HT-29 (cell line): ENCODE measurements around the gene AOPEP. TPM values are rescaled to one million over a fixed set of nuclear protein-coding genes. Genes with fewer than 3 reads are reported as not detected.

Source experiments
- DNase-seq: peaks from one replicate; pipeline ENCODE4 v3.0.0-alpha.2; 2015; ENCODE audit warnings: low spot score
- total RNA-seq: library from RNA; depleted of rRNA; stranded (reverse); fragments of >200 nt; shearing (Covaris generic); gene quantifications from 2 replicates; pipeline ENCODE4 v1.2.3, GENCODE V29; 2014

AOPEP gene
- total RNA-seq, 1 experiment from 2014 or later = 19.9 TPM

DNA sequence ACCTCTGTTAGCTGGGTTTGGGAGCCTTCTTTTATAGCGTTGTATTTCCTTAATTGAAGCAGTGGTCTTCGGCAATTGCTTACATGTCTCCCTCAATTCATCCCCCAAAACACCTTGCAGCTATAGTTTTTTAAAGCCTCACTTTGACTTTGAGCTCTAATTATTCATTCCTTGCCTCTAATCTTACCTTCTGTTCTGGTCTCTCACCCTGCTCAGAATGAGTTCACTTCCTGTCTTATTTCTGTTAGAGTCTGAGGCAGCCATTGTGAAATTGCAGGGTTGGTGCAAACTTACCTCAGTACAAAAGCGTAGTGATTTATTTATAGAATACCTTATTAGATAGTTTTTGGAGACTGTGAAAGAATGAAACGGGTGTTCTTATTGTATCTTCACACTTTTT is 35.0 kb downstream of the AOPEP start:
- no peak for DNase-seq

DNA sequence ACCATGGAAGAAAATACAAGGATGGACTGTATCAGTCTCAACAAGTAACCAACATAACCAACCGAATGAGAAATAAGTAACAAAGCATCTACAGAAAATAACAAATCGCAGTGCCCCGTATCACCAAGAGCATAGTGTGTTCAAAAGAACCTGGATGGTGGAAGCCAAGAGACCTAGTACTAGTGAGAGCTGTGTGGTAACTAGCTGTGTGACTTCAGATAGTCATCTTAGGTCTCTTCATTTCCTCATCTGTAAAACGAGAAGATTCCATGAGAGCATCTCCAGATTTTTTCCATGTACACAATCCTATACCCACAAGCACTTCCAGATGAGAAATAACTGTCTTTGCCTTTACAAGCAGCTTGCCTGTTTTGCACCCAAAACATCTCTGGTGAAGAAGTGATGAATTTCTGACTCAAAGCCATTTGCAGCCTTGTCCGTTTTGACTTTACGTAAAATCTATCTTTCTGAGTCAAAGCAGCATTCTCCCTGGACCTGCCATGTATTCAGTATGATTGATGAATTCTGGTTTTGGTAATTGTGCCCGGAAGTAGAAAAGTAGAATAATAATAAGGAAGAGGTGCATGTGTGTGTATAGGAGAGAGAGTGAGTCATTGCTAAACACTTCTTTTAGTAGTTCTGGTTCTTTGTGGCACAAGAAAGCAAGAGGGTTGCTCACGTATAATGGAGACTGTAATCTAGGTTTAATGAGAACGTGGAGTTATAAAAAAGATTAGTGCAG is 41.0 kb downstream of the AOPEP start:
- no peak for DNase-seq

DNA sequence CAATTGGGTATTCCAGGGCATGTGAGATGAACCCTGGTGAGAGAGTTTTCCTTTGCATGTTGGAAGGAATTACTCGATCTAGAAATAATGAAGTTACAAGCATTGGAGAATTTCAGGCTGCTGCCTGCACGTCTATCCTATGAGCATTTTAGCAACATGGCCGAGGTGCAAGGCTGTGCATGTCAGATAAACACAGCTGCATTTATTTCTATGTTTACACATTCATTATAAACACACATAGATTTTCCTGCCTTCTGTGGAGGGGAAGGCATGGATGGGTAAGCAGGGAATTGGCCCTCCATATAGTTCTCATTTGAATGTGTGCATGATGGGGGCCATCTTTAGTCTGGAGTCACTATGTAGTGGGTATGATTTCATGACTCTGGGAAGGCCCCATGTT is 42.3 kb downstream of the AOPEP start:
- DNase-seq = no peak

DNA sequence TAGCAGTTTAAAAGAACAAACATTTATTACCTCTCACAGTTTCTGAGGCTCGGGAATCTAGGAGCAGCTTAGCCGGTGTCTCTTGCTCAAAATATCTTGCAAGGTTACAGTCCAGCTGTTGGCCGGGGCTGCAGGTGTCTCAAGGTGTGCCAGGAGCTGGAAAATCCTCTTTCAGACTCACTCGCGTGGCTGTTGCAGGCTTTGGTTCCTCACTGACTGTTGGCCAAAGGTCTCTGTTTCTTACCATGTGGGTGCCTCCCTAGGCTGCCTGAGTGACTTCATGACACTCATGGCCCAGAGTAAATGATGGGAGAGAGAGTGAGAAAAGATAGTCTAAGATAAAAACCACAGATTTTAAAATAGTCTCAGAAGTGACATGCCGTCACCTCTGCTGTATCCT is 43.8 kb downstream of the AOPEP start:
- no peak for DNase-seq

DNA sequence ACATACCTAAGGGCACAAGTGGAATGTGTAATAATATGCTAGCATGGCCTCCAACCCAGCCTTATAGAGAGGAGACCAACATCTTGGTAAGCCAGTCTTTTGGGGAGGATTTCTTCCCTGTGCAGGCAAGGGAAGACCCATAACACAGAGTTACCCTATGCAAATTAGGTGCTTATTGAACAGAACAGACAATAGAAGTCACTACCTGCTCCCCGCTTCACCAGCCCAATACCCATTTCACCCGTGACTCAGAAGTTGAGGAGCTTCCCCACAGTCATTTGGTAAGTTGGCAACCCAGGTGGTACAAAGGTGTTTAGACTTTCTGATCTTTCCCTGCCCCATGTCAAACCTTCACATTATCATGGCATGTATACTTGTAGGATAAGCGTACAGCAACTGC is 44.6 kb downstream of the AOPEP start:
- no peak for DNase-seq

DNA sequence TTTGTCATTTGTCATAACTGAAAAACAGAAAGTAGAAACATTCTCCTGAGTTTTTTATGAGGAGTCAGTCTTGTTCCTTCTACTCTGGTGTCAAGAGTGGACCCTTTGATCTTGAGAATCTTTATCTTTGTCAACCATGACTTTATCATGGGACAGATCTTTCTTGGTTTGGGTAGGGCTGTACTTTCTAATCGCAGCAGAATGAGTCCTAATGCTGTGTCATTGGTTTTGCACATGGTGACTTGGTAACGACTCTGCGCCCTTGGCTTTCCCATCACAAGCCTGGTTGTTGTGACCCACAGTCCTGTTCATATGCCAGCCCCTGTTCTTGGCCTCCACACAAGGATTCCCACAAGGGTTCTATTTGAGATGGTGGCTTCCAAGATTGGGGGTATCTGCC is 45.6 kb downstream of the AOPEP start:
- DNase-seq = no peak

DNA sequence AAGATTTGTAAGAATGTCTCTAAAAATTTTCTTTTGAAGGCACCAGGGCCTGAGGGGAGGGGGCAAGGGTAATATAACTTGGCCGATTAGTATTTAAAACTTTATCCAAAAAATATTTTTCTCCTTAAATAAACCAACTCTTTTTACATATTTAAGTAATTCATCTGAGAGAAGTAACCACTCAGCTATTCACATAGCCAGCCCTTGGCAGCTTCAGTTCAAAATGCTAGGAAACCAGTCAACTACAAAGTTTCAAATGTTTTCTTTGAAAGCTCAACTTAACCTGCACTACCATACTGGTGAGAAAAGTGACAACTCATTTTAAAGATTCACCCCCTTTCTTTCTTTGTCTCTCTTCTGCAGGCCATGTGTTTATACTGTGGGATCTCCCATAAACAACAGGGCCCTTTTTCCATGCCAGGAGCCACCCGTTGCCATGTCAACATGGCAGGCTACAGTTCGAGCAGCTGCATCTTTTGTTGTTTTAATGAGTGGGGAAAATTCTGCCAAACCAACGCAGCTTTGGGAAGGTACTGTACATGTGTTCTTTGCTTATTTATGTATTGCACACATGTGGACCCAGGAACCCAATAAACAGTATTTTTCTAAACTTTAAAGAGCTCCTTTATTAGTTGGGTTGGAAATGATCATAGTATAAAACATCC is 46.3 kb downstream of the AOPEP start:
- DNase-seq = no peak

DNA sequence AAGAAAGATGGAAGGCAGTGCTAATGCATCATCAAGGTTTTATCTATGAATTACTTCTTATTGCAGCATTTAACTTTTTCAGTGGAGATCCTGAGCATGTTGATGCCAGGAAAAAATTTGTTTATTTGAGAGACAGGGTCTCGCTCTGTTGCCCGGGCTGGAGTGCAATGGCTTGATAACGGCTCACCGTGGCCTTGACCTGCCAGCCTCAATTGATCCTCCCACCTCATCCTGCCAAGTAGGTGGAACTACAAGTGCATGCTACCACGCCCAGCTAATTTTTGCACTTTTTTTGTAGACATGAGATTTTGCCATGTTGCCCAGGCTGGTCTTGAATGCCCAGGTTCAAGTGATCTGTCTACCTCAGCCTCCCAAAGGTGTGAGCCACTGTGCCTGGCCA is 47.2 kb downstream of the AOPEP start:
- DNase-seq = no peak

DNA sequence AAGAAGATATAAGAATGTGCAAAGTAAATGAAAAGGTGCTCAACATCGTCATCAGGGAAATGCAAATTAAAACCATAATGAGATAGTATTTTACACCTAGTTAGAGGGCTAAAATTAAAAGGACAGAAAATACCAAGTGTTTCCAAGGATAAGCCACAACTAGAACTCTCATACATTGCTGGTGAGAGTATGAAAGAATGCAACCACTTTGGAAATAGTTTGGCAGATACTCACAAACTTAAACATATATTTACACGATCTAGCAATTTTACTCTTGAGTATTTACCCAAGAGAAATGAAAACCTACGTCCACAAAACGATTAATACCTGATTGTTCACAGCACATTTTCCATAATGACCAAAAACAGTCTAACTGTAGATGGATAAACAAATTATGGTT is 51.5 kb downstream of the AOPEP start:
- no peak for DNase-seq

DNA sequence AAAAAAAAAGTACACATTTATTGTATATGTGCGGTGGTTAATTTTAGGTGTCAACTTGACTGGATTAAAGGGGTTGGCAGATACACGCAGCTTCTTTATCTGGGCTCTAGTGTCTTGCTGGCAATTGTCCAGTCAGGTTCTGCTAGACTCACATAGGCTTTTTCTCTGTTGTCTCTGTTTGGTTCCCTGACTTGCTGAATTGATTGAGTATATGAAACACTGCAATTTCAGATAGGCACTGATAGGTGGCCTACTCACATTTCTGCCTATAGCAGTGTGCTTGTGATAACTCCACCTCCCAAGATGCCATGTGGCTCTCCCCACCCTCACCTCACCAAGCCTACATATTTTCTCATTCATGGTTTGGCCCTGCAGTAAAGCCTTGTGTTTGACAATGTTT is 52.5 kb downstream of the AOPEP start:
- peak; percentile 23 for DNase-seq

DNA sequence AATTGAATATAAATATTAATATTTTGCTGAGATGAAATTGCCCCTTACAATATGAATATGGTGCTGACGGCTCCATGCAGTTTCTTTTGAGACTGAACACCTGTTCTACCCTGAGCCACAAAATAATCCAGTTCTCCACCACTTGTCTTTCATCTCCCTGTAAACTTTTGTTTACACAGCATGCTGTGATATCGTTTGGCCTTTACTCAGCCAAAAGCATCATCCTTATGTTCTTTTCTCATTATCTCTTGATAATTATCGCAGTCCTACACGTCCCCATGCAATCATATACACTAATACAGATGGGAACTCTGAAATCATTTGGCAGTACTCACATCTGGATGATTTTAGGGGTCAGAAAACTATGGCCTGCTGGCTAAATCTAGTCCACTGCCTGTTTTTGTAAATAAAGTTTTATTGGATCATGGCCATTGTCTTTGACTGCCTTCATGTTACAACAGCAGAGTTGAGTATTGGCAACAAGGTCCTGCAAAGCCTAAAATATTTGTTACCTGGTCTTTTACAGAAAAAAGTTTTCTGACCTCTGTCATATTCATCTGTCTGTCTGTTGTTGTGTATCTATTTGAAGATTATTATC is 53.3 kb downstream of the AOPEP start:
- DNase-seq = no peak

DNA sequence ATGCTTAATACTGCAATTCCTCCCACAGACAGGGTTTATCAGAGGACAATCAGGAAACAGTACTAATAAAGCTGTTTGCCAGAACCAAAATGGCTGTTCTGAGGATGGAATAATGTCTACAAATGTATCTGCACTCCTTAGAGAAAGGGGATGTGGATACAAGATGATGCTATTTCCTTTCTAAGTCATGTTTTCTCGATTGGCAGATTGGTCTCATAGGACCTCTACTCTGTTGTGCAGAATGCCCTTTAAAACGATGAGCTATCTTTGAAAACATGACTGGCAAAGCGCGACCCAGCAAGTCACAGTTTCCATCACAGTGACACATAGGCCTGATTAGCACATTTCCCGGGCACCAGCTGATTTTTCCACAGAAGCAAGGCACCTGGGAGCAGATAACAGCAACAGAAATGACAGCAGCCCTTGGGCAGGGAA is 54.0 kb downstream of the AOPEP start:
- no peak for DNase-seq

DNA sequence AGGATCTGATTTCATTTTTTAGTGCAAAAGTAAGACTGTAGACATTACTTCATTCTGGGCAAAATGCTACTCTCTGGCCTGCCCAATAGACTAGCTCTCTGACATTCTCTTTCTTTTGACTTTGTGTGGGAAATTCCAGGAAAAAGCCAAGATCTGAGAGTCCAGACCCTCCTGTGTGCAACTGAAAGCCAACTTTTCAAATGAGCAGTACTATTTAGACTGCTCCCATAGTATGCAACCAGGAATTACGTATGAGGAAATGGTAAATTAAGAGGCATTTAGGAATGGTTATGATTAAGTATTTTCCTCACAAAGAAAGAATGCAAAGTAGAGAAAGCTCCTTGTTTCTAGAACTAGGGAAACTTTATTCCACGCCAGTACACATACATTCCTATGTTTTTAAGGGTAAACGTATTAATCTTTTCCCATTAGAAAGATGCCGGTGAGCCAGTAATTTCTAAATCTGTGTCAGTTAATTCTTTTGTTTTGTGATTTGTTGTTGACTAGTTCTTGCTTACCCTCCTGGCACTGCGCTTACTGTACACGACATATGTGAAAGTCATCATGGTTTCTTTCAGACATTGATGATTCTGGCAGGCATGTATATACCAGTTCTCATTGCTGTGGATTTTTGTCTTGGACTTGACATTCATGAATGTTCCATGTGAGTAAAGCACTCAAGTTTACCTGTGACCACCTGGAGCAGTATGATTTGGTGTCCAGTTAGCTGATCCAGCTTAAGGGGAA is 56.0 kb downstream of the AOPEP start:
- DNase-seq = no peak

DNA sequence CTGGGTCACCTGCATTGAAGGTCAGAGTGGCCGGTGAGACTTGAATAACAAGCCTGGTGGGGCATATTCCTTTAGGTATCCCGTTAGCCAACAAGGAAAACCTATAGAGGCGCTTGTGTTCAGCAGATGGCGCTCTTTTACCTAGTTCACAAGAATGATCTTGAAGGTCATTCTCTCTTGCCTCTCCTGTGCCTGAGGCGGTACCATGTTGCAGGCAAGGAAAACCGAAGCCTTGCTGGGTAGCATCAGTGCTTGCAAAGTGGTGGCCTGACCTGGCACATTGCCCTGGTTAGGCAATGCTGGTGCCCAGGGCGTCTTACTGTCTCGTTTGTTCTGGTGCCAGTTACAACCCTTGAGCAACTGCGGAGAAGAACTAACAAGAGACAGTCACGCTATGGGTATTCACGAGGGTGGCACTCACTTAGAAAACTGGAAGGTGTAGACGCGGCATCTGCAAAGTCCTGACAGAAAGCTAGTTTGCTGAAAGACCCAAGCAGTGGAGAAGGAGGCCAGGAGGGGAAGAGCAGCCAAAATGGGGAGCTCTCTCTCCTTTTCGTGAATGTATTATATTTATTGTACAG is 56.7 kb downstream of the AOPEP start:
- DNase-seq = peak; percentile 94

DNA sequence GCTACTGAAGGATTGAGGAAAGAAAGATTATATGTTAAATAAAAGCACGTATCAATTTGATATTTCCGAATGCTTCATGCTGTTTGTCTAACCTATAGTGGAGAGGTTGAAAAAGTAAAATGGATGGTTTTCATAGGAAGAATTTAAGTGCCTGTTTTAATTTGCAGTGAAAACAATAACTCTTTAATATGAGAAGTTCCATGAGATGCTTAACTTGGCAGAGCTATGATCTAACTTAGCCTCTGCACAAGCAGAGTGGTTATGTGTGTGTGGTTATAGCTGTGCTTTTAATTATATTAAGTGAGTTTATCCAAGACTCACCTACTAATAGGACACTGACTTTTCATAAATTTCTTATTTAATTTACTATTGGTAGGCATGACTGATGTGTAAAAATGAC is 57.4 kb downstream of the AOPEP start:
- no peak for DNase-seq

DNA sequence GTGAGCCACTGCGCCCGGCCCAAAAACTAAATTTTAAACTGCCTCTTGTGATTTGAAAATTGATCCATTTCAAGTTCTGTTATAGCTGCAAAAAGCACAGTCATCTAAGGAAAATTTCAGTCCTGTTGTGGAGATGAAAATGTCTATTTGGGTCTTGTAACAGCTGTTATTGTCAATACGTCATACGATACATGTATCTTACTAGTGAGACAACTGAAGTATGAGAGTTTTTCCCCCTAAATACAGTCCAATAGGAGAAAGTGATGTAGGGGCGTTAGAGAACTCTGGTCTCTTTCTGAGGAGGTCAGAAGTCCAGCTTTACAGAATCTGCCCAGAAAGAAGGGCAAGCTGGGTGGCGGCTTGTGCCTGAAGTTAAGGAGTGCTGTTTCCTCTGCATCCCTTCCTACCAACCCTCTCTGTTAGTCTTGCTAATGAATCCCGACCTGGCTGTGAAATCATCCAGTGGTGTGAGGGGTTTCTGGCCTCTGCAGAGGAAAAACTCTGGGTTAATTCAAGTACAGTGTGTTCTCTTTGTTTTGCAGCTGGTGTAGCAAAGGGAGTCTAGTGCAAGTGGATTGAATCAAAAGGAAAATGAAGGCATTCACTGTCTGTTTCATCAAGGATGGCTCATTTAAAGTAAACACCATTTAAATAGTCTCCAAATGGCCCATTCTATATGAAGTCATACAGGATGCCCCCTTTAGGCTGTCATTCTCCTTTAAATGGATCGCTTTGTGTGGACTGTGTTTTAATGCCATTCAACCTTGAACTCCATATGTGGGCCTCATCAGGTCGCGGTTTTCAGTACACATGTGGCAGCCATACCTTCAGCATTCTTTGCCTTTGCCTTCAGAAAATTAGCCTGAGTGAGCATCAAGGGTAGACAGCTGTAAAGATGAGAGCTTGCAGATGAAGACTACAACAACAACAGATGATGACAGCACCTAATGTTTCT is 59.0 kb downstream of the AOPEP start:
- DNase-seq = no peak

DNA sequence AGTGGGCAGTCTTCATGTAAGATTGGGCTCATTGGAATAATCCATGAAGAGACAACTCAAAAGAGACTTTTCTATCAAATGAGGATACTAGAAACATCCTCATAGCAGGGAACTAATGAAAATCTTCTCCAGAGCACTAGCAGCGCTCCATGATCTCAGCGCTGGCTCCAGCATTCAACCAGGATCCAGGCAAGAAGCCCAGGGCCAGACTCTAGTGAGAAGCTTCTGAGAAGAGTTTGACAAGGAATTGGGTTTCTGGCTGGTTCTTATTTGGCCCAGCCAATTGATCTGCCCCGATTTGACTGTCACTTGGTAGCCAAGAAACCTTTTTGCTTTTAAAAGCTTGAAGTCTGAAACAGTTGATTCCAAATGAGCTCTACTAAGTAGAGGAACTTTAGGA is 60.1 kb downstream of the AOPEP start:
- no peak for DNase-seq

DNA sequence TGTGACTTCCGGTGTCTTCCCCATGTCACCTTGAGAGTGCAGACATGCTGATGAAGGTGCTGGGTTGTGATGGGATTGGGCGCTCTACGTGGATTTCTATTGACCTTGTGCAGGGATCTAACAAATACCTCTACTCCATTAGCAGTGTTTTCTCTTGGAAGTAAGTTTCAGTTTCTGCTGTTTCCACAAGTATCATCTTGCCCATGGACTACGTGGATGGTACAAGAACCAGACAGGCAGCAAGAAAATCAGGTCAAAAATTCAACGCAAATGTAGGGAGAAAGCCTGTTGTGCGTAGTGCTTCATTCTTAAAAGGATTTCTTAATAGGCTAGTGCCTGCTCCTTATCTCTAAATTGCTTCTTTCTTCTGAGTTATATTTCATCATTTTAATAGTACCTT is 60.8 kb downstream of the AOPEP start:
- DNase-seq = no peak

DNA sequence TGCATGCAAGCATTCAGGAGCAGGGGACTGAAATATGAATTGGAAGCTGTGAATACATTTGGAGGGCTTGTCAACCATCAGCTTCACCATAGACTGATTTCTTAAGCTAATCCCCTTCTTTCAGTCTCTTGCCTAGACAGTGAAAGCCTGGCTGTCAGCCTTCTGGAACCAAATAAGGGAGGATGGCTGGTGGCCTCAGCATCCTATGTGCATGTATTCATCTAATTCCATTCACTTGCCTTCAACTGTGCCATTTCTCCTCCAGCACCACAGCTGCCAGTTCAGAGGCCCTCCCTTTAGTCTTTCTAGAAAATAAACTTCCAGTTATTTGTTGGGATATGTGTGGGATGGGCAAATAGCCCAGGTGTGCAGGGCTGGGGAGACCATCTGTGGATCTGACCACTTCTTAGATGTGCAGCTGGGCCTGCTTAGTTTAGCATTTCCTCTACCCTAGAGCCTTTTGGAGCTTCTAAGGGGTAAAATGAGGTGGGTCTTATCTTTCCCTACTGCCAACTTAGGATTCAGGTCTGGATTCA is 62.1 kb downstream of the AOPEP start:
- DNase-seq = no peak

DNA sequence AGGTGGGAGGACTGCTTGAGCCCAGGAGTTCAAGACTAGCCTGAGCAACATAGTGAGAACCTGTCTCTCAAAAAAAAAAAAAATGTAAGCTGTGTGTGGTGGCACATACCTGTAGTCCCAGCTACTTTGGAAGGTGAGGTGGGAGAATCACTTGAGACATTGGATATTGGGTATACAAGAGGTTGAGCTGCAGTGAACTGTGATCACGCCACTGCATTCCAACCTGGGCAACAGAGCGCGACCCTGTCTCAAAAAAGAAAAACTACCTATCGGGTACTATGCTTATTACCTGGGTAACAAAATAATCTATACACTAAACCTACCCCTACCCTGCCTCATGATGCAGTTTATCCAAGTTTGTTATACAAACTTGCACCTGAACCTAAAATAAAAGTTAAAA is 64.9 kb downstream of the AOPEP start:
- DNase-seq = no peak

DNA sequence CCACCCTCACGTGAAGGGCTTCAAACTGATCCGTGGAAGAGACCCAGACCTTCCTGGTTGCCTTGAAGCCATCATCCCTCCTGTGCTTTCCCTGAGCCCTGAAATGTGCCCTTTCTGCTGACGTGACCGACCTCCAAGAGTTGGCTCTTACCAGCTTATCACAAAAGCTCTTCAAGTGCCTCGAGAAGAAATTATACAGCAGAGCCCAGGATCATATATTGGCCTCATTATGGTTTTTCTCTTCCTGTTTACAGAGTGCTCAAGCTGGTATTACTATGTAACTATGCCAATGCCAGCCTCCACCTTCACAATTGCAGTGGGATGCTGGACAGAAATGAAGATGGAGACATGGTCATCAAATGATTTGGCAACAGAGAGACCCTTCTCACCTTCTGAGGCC is 66.0 kb downstream of the AOPEP start:
- DNase-seq = no peak
